Loucy (cell line): ENCODE measurements around the gene RPS6KA2.

Experiments used
- H2AFZ ChIP-seq: fragments of 200-600 bp; sonication (generic); 2 replicates; pipeline ENCODE4 v1.6.0; 2016; ENCODE audit warnings: antibody characterized with exemption, mild to moderate bottlenecking, low read length, moderate library complexity
- H3F3A ChIP-seq: fragments of 200-600 bp; 2 replicates; pipeline ENCODE4 v1.6.0; 2016; ENCODE audit warnings: antibody characterized with exemption, low read depth, mild to moderate bottlenecking
- H3K27me3 ChIP-seq: fragments of 200-600 bp; sonication (generic); 2 replicates; pipeline ENCODE4 v1.6.1; 2014; ENCODE audit warnings: low read length, mild to moderate bottlenecking; ENCODE audit not compliant: insufficient read depth, poor library complexity, severe bottlenecking
- H3K36me3 ChIP-seq: fragments of 200-600 bp; sonication (generic); 2 replicates; pipeline ENCODE4 v1.6.1; 2016; ENCODE audit warnings: low read length; ENCODE audit not compliant: insufficient read depth
- H3K4me1 ChIP-seq: fragments of 200-600 bp; sonication (generic); 2 replicates; pipeline ENCODE4 v1.5.1; 2014; ENCODE audit warnings: low read length, mild to moderate bottlenecking; ENCODE audit not compliant: insufficient read depth, poor library complexity, severe bottlenecking
- H3K4me2 ChIP-seq: fragments of 200-600 bp; sonication (generic); 2 replicates; pipeline ENCODE4 v1.6.0; 2014; ENCODE audit warnings: antibody characterized with exemption, low read length, low read depth, mild to moderate bottlenecking; ENCODE audit not compliant: poor library complexity, severe bottlenecking
- H3K4me3 ChIP-seq: fragments of 200-600 bp; sonication (generic); 2 replicates; pipeline ENCODE4 v1.5.1; 2014; ENCODE audit warnings: low read length, mild to moderate bottlenecking, mixed read lengths; ENCODE audit not compliant: poor library complexity, severe bottlenecking
- H3K79me2 ChIP-seq: fragments of 200-600 bp; sonication (generic); 2 replicates; pipeline ENCODE4 v1.6.1; 2014; ENCODE audit warnings: low read length; ENCODE audit not compliant: insufficient read depth
- H3K9ac ChIP-seq: fragments of 200-600 bp; sonication (generic); 2 replicates; pipeline ENCODE4 v1.6.0; 2014; ENCODE audit warnings: mild to moderate bottlenecking, low read depth, low read length, moderate library complexity; ENCODE audit not compliant: poor library complexity, severe bottlenecking
- H3K9me2 ChIP-seq: fragments of 200-600 bp; sonication (generic); replicated peaks from 2 replicates; pipeline ENCODE4 v1.6.1; 2016; ENCODE audit warnings: low read depth, low read length, mixed read lengths
- H3K9me3 ChIP-seq: fragments of 200-600 bp; sonication (generic); 2 replicates; pipeline ENCODE4 v1.6.1; 2014; ENCODE audit warnings: mild to moderate bottlenecking, antibody characterized with exemption, low read length, low read depth; ENCODE audit not compliant: insufficient read depth
- H4K20me1 ChIP-seq: fragments of 200-600 bp; sonication (generic); 2 replicates; pipeline ENCODE4 v1.6.0; 2014; ENCODE audit warnings: antibody characterized with exemption, low read length, mild to moderate bottlenecking; ENCODE audit not compliant: insufficient read depth, poor library complexity, severe bottlenecking
- CTCF ChIP-seq: fragments of 200-600 bp; sonication (generic); conservative IDR thresholded peaks from 2 replicates; pipeline ENCODE4 v1.5.1; 2014; ENCODE audit warnings: mild to moderate bottlenecking, antibody characterized with exemption, low read length
- EZH2phosphoT487 ChIP-seq: fragments of 200-600 bp; IDR thresholded peaks from 2 replicates; pipeline ENCODE4 v1.6.1; 2018; ENCODE audit warnings: antibody characterized with exemption, mild to moderate bottlenecking, moderate library complexity, borderline replicate concordance

The RPS6KA2 gene

GRCh38 chr6:166430269-166430668, 196.8 kb downstream of the RPS6KA2 start:
- Histone ChIP-seq H3K4me1 (peaks cover 22% of the 10 kb centered on the region), H3K36me3 (no peaks in the 10 kb centered on the region), H3K9ac (no peak overlapping the region), H3K79me2 (no peaks in the 10 kb centered on the region), H3K4me3 (no peak overlapping the region), H3K4me2 (no peak overlapping the region), H2AFZ (no peak overlapping the region), H3F3A (peaks cover 1% of the 10 kb centered on the region; the same call in 1 of the 2 replicates), H3K9me3 (no peaks in the 10 kb centered on the region), H4K20me1 (no peaks in the 10 kb centered on the region), H3K27me3 (no peaks in the 10 kb centered on the region), H3K9me2 (no peaks in the 10 kb centered on the region)
- TF ChIP-seq EZH2phosphoT487 (no peak), CTCF (no peak)

- no peaks in the 10 kb centered on the region for H3K27me3 ChIP-seq
- H2AFZ ChIP-seq: no peak overlapping the region
- TF ChIP-seq EZH2phosphoT487 (no peak), CTCF (no peak)
- no peaks in the 10 kb centered on the region for H4K20me1 ChIP-seq
- H3K9me3 ChIP-seq: no peaks in the 10 kb centered on the region
- no peak overlapping the region for H3K4me2 ChIP-seq
- H3F3A ChIP-seq: peaks cover 7% of the 10 kb centered on the region; the same call in 1 of the 2 replicates
- H3K36me3 ChIP-seq: no peaks in the 10 kb centered on the region
- H3K9me2 ChIP-seq: no peaks in the 10 kb centered on the region
- no peak overlapping the region for H3K4me3 ChIP-seq
- peaks cover 22% of the 10 kb centered on the region for H3K4me1 ChIP-seq
- H3K9ac ChIP-seq: no peak overlapping the region
- H3K79me2 ChIP-seq: no peaks in the 10 kb centered on the region
These were observed 202.6 kb downstream of the RPS6KA2 start for GRCh38 chr6:166424431-166424830.

GRCh38 chr6:166423781-166424180, 203.3 kb downstream of the RPS6KA2 start:
- Histone ChIP-seq H4K20me1 (no peaks in the 10 kb centered on the region), H3K4me3 (no peak overlapping the region), H3F3A (peaks cover 11% of the 10 kb centered on the region; the same call in 1 of the 2 replicates), H3K9me2 (no peaks in the 10 kb centered on the region), H3K79me2 (no peaks in the 10 kb centered on the region), H3K9me3 (no peaks in the 10 kb centered on the region), H3K27me3 (no peaks in the 10 kb centered on the region), H2AFZ (no peak overlapping the region), H3K4me1 (peaks cover 27% of the 10 kb centered on the region), H3K9ac (no peak overlapping the region), H3K36me3 (no peaks in the 10 kb centered on the region), H3K4me2 (no peak overlapping the region)
- TF ChIP-seq CTCF: no peak
